Loucy (cell line): ENCODE results near the gene CAMKV.

Experiments used
- H2AFZ ChIP-seq: fragments of 200-600 bp; sonication (generic); 2 replicates; pipeline ENCODE4 v1.6.0; 2016; ENCODE audit warnings: antibody characterized with exemption, mild to moderate bottlenecking, low read length, moderate library complexity
- H3F3A ChIP-seq: fragments of 200-600 bp; 2 replicates; pipeline ENCODE4 v1.6.0; 2016; ENCODE audit warnings: antibody characterized with exemption, low read depth, mild to moderate bottlenecking
- H3K27me3 ChIP-seq: fragments of 200-600 bp; sonication (generic); 2 replicates; pipeline ENCODE4 v1.6.1; 2014; ENCODE audit warnings: low read length, mild to moderate bottlenecking; ENCODE audit not compliant: insufficient read depth, poor library complexity, severe bottlenecking
- H3K36me3 ChIP-seq: fragments of 200-600 bp; sonication (generic); 2 replicates; pipeline ENCODE4 v1.6.1; 2016; ENCODE audit warnings: low read length; ENCODE audit not compliant: insufficient read depth
- H3K4me1 ChIP-seq: fragments of 200-600 bp; sonication (generic); 2 replicates; pipeline ENCODE4 v1.5.1; 2014; ENCODE audit warnings: low read length, mild to moderate bottlenecking; ENCODE audit not compliant: insufficient read depth, poor library complexity, severe bottlenecking
- H3K4me2 ChIP-seq: fragments of 200-600 bp; sonication (generic); 2 replicates; pipeline ENCODE4 v1.6.0; 2014; ENCODE audit warnings: antibody characterized with exemption, low read length, low read depth, mild to moderate bottlenecking; ENCODE audit not compliant: poor library complexity, severe bottlenecking
- H3K4me3 ChIP-seq: fragments of 200-600 bp; sonication (generic); 2 replicates; pipeline ENCODE4 v1.5.1; 2014; ENCODE audit warnings: low read length, mild to moderate bottlenecking, mixed read lengths; ENCODE audit not compliant: poor library complexity, severe bottlenecking
- H3K79me2 ChIP-seq: fragments of 200-600 bp; sonication (generic); 2 replicates; pipeline ENCODE4 v1.6.1; 2014; ENCODE audit warnings: low read length; ENCODE audit not compliant: insufficient read depth
- H3K9ac ChIP-seq: fragments of 200-600 bp; sonication (generic); 2 replicates; pipeline ENCODE4 v1.6.0; 2014; ENCODE audit warnings: mild to moderate bottlenecking, low read depth, low read length, moderate library complexity; ENCODE audit not compliant: poor library complexity, severe bottlenecking
- H3K9me2 ChIP-seq: fragments of 200-600 bp; sonication (generic); replicated peaks from 2 replicates; pipeline ENCODE4 v1.6.1; 2016; ENCODE audit warnings: low read depth, low read length, mixed read lengths
- H3K9me3 ChIP-seq: fragments of 200-600 bp; sonication (generic); 2 replicates; pipeline ENCODE4 v1.6.1; 2014; ENCODE audit warnings: mild to moderate bottlenecking, antibody characterized with exemption, low read length, low read depth; ENCODE audit not compliant: insufficient read depth
- H4K20me1 ChIP-seq: fragments of 200-600 bp; sonication (generic); 2 replicates; pipeline ENCODE4 v1.6.0; 2014; ENCODE audit warnings: antibody characterized with exemption, low read length, mild to moderate bottlenecking; ENCODE audit not compliant: insufficient read depth, poor library complexity, severe bottlenecking
- CTCF ChIP-seq: fragments of 200-600 bp; sonication (generic); conservative IDR thresholded peaks from 2 replicates; pipeline ENCODE4 v1.5.1; 2014; ENCODE audit warnings: mild to moderate bottlenecking, antibody characterized with exemption, low read length
- EZH2phosphoT487 ChIP-seq: fragments of 200-600 bp; IDR thresholded peaks from 2 replicates; pipeline ENCODE4 v1.6.1; 2018; ENCODE audit warnings: antibody characterized with exemption, mild to moderate bottlenecking, moderate library complexity, borderline replicate concordance

Gene CAMKV

GRCh38 chr3:49841126-49841696, 28.5 kb downstream of the CAMKV start:
- TF ChIP-seq CTCF = peak; percentile 85
- TF ChIP-seq EZH2phosphoT487 = no peak
- peaks cover 22% of the 10 kb centered on the region; the same call in 1 of the 2 replicates for H3K36me3 ChIP-seq
- no peak overlapping the region for H3K4me2 ChIP-seq

GRCh38 chr3:49840388-49840787, 29.3 kb downstream of the CAMKV start:
- H3K27me3 ChIP-seq = no peaks in the 10 kb centered on the region
- H3F3A ChIP-seq = no peaks in the 10 kb centered on the region
- no peak overlapping the region for H3K4me2 ChIP-seq
- no peaks in the 10 kb centered on the region for H3K79me2 ChIP-seq
- peaks cover 15% of the 10 kb centered on the region; the same call in 1 of the 2 replicates for H3K36me3 ChIP-seq
- H3K4me1 ChIP-seq = peaks cover 12% of the 10 kb centered on the region
- H3K4me3 ChIP-seq = no peak overlapping the region
- H2AFZ ChIP-seq = no peak overlapping the region
- H4K20me1 ChIP-seq = no peaks in the 10 kb centered on the region
- no peaks in the 10 kb centered on the region for H3K9me2 ChIP-seq
- TF ChIP-seq CTCF (no peak), EZH2phosphoT487 (no peak)
- H3K9me3 ChIP-seq = no peaks in the 10 kb centered on the region
- H3K9ac ChIP-seq = no peak overlapping the region

More at GRCh38 chr3:49841126-49841696, 28.5 kb downstream of the CAMKV start:
- Histone ChIP-seq H3K9me2 (no peaks in the 10 kb centered on the region), H3K79me2 (no peaks in the 10 kb centered on the region), H3K27me3 (no peaks in the 10 kb centered on the region), H2AFZ (no peak overlapping the region), H3F3A (no peaks in the 10 kb centered on the region), H3K9ac (no peak overlapping the region), H4K20me1 (no peaks in the 10 kb centered on the region), H3K9me3 (no peaks in the 10 kb centered on the region), H3K4me1 (peaks cover 12% of the 10 kb centered on the region), H3K4me3 (no peak overlapping the region)

GRCh38 chr3:49839193-49839809, 30.4 kb downstream of the CAMKV start:
- Histone ChIP-seq H3K27me3 (no peaks in the 10 kb centered on the region), H3K9me3 (no peaks in the 10 kb centered on the region), H3K36me3 (peaks cover 6% of the 10 kb centered on the region; the same call in 1 of the 2 replicates), H3K4me1 (peaks cover 12% of the 10 kb centered on the region), H3K4me2 (no peak overlapping the region), H2AFZ (no peak overlapping the region), H3F3A (no peaks in the 10 kb centered on the region), H3K9ac (no peak overlapping the region), H3K4me3 (no peak overlapping the region), H3K9me2 (no peaks in the 10 kb centered on the region), H3K79me2 (no peaks in the 10 kb centered on the region), H4K20me1 (no peaks in the 10 kb centered on the region)
- no peak for TF ChIP-seq EZH2phosphoT487
- TF ChIP-seq CTCF = peak; percentile 96
